GM12878 (cell line): ENCODE results near the gene S1PR2. TPM values are rescaled to one million over a fixed set of nuclear protein-coding genes. Genes with fewer than 3 reads are reported as not detected.
A peak's percentile ranks its signal among the peaks of the same experiment; 100 is the strongest.

ENCODE experiments used
- FOXK2 ChIP-seq: fragments of 450-650 bp; IDR thresholded peaks from 2 replicates; pipeline ENCODE4 v1.6.1; 2017; ENCODE audit warnings: mild to moderate bottlenecking, moderate library complexity
- HDGF ChIP-seq: fragments of 450-650 bp; IDR thresholded peaks from 2 replicates; pipeline ENCODE4 v1.6.1; 2016; ENCODE audit warnings: antibody characterized with exemption
- IKZF2 ChIP-seq, 2 experiments: fragments of 450-650 bp; IDR thresholded peaks; 2 replicates each; pipeline ENCODE4 v1.6.1; 2017; ENCODE audit warnings: mild to moderate bottlenecking in 2 of 2, moderate library complexity in 2 of 2
- KAT2A ChIP-seq: conservative IDR thresholded peaks from 2 replicates; pipeline ENCODE4 v1.6.1; 2011; ENCODE audit warnings: low read depth, low read length; ENCODE audit not compliant: control insufficient read depth
- KDM1A ChIP-seq: fragments of 200-600 bp; sonication (generic); IDR thresholded peaks from 2 replicates; pipeline ENCODE4 v1.6.1; 2016; ENCODE audit warnings: borderline replicate concordance
- NFYB ChIP-seq: IDR thresholded peaks from 2 replicates; pipeline ENCODE4 v1.6.1; 2011; ENCODE audit warnings: low read depth, mild to moderate bottlenecking, low read length, improper control_type of control experiment, moderate library complexity; ENCODE audit not compliant: insufficient read depth
- NKRF ChIP-seq: fragments of 450-650 bp; conservative IDR thresholded peaks from 2 replicates; pipeline ENCODE4 v1.6.1; 2017; ENCODE audit warnings: mild to moderate bottlenecking, moderate library complexity
- NR2C1 ChIP-seq: fragments of 450-650 bp; IDR thresholded peaks from 2 replicates; pipeline ENCODE4 v1.6.1; 2017; ENCODE audit warnings: antibody characterized with exemption, mild to moderate bottlenecking, moderate library complexity
- PKNOX1 ChIP-seq: fragments of 450-650 bp; IDR thresholded peaks from 2 replicates; pipeline ENCODE4 v1.6.1; 2016; ENCODE audit warnings: mild to moderate bottlenecking
- PML ChIP-seq: IDR thresholded peaks from 2 replicates; pipeline ENCODE4 v1.6.1; 2012; ENCODE audit warnings: low read length, inconsistent platforms
- RELA ChIP-seq: fragments of 450-650 bp; IDR thresholded peaks from 2 replicates; pipeline ENCODE4 v1.8.0; 2014; ENCODE audit warnings: borderline replicate concordance; ENCODE audit not compliant: partially characterized antibody
- SMARCA5 ChIP-seq: fragments of 450-650 bp; IDR thresholded peaks from 2 replicates; pipeline ENCODE4 v1.6.1; 2017; ENCODE audit warnings: mild to moderate bottlenecking
- SPI1 ChIP-seq: IDR thresholded peaks from 2 replicates; pipeline ENCODE4 v1.6.1; 2011; ENCODE audit warnings: low read depth, mild to moderate bottlenecking, low read length, moderate library complexity, borderline replicate concordance; ENCODE audit not compliant: insufficient read depth
- SRF ChIP-seq, 2 experiments: IDR thresholded peaks; 2 replicates each; pipeline ENCODE4 v1.6.1; 2011; ENCODE audit warnings: low read depth in 2 of 2, low read length in 2 of 2, mild to moderate bottlenecking in 1 of 2, moderate library complexity in 1 of 2
- STAT3 ChIP-seq: IDR thresholded peaks from 2 replicates; pipeline ENCODE4 v1.6.1; 2011; ENCODE audit warnings: low read depth, low read length, improper control_type of control experiment
- ZBTB40 ChIP-seq: fragments of 450-650 bp; IDR thresholded peaks from 2 replicates; pipeline ENCODE4 v1.6.1; 2016; ENCODE audit warnings: mild to moderate bottlenecking, moderate library complexity, borderline replicate concordance
- ZNF592 ChIP-seq: fragments of 450-650 bp; IDR thresholded peaks from 2 replicates; pipeline ENCODE4 v1.6.1; 2017; ENCODE audit warnings: mild to moderate bottlenecking, moderate library complexity
- ZNF622 ChIP-seq: fragments of 450-650 bp; IDR thresholded peaks from 2 replicates; pipeline ENCODE4 v1.6.1; 2017; ENCODE audit warnings: mild to moderate bottlenecking, inconsistent platforms
- ZSCAN29 ChIP-seq: fragments of 450-650 bp; IDR thresholded peaks from 2 replicates; pipeline ENCODE4 v1.6.1; 2017; ENCODE audit warnings: mild to moderate bottlenecking, moderate library complexity
- polyA plus RNA-seq, 11 experiments: library from polyadenylated mRNA; depleted of rRNA in 4 of 11; unstranded in 6 of 11; stranded (reverse) in 5 of 11; fragments of >200 nt; fragmentation: Nextera tagmentation in 4 of 11; fragmentation: Illumina TruSeq in 1 of 11; extraction: Ambion mirVana in 4 of 11; extraction: Trizol in 1 of 11; gene quantifications; 1 replicate in 1 of 11; 2 replicates in 10 of 11; pipeline versions ENCODE4 v1.2.1 to v1.2.3, GENCODE V29; 2011 to 2016; ENCODE audit warnings: inconsistent platforms in 2 of 11, missing spikeins in 2 of 11, low read depth in 1 of 11
- total RNA-seq, 4 experiments: library from RNA; depleted of rRNA in 3 of 4; stranded (reverse); fragments of >200 nt in 3 of 4; fragmentation: Illumina TruSeq in 1 of 4; extraction: Trizol in 1 of 4; gene quantifications; 2 replicates each; pipeline versions ENCODE4 v1.2.1 to v1.2.3, GENCODE V29; 2013 to 2021

S1PR2 gene
- total and polyA plus RNA-seq, 10 of the 15 experiments (the other 5 are each of a cell fraction or from before 2014, with no cell fraction given), result 4.9 to 26.8 (median 11.6) TPM

GRCh38 chr19:10269333-10270179 lies 38.4 kb upstream of the S1PR2 start (continued):
- TF ChIP-seq NFYB (no peak), PKNOX1 (no peak), KAT2A (no peak), IKZF2 (IDR thresholded peaks at IDR 0.05) (peak; percentile 79 to 95), SPI1 (no peak), FOXK2 (no peak), ZNF622 (no peak), ZNF592 (0 out of 2 replicates have a peak, but pooled peaks have one; percentile 16), SRF (IDR thresholded peaks at IDR 0.05; ENCODE audit: low read depth in 2 of 2, low read length in 2 of 2) (no peak), RELA (peak; percentile 84), NR2C1 (no peak), HDGF (0 out of 2 replicates have a peak, but pooled peaks have one; percentile 22), PML (no peak), SMARCA5 (peak; percentile 97), ZSCAN29 (no peak), KDM1A (no peak), NKRF (peak; percentile 81), ZBTB40 (no peak), STAT3 (no peak)
